ENCODE data around the gene CELSR2.

DNA sequence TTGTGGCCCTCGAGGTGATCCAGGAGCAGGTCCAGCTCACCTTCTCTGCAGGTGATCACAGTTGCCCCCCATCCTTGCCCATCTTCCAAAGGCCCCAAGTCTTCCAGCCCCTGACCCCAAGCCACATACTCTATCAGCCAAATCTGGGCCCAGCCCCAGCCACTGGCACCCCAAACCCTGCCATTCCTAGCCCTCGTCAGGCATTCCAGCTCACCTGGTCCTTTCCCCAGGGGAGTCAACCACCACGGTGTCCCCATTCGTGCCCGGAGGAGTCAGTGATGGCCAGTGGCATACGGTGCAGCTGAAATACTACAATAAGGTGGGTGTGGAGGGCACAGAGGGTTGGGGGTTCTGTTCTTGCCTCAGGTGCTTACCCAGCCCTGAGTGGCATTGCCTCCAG, 12.2 kb downstream of the CELSR2 start:
- TF ChIP-seq, protein P1, sequence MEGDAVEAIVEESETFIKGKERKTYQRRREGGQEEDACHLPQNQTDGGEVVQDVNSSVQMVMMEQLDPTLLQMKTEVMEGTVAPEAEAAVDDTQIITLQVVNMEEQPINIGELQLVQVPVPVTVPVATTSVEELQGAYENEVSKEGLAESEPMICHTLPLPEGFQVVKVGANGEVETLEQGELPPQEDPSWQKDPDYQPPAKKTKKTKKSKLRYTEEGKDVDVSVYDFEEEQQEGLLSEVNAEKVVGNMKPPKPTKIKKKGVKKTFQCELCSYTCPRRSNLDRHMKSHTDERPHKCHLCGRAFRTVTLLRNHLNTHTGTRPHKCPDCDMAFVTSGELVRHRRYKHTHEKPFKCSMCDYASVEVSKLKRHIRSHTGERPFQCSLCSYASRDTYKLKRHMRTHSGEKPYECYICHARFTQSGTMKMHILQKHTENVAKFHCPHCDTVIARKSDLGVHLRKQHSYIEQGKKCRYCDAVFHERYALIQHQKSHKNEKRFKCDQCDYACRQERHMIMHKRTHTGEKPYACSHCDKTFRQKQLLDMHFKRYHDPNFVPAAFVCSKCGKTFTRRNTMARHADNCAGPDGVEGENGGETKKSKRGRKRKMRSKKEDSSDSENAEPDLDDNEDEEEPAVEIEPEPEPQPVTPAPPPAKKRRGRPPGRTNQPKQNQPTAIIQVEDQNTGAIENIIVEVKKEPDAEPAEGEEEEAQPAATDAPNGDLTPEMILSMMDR (IDR thresholded peaks at IDR 0.05) = no peak
- TF ChIP-seq POLR2A (IDR thresholded peaks at IDR 0.05) (no peak), POLR2AphosphoS5 (IDR thresholded peaks at IDR 0.05) (no peak)

Data from breast epithelium (tissue), 3 donors.